SHP77 treated with DMSO at 0.1 percent for 48 hours (cell line): ENCODE data around the gene FCAR.
"Not testable (repeated sequence)": the region's sequence is repeated elsewhere in the genome, so short reads cannot be mapped to it uniquely, and the experiment has no call there.

Source experiments
- DNase-seq: peaks from one replicate; lab custom pipeline; 2025; lab: John Stamatoyannopoulos, UW

The FCAR gene

GRCh38 chr19:54894106-54894505 lies 20.1 kb downstream of the FCAR start:
- DNase-seq: not testable (repeated sequence)

- DNase-seq: no peak
Observed at GRCh38 chr19:54896036-54896435, 22.0 kb downstream of the FCAR start.

- DNase-seq: not testable (repeated sequence)
Observed at GRCh38 chr19:54898685-54899084, 24.6 kb downstream of the FCAR start.

GRCh38 chr19:54899646-54900045 lies 25.6 kb downstream of the FCAR start:
- DNase-seq: not testable (repeated sequence)

- not testable (repeated sequence) for DNase-seq
Observed at GRCh38 chr19:54901153-54901552, 27.1 kb downstream of the FCAR start.

- no peak for DNase-seq
Observed at GRCh38 chr19:54902061-54902460, 28.0 kb downstream of the FCAR start.

GRCh38 chr19:54903303-54903702 lies 29.3 kb downstream of the FCAR start:
- no peak for DNase-seq

GRCh38 chr19:54904261-54904660 lies 30.2 kb downstream of the FCAR start:
- not testable (repeated sequence) for DNase-seq

GRCh38 chr19:54905421-54905802 lies 31.4 kb downstream of the FCAR start:
- no peak for DNase-seq

GRCh38 chr19:54905803-54906511 lies 31.9 kb downstream of the FCAR start, which contains the start of gene NCR1:
Gene NCR1 (plus strand): TSS chr19:54906148. CDS start chr19:54906188, 40 bp downstream.
- no peak for DNase-seq

GRCh38 chr19:54906819-54907218 lies 32.8 kb downstream of the FCAR start:
- no peak for DNase-seq

- not testable (repeated sequence) for DNase-seq
Observed at GRCh38 chr19:54907899-54908298, 33.9 kb downstream of the FCAR start.

- DNase-seq: no peak
Observed at GRCh38 chr19:54916822-54917221, 42.8 kb downstream of the FCAR start.

GRCh38 chr19:54918499-54918898 lies 44.5 kb downstream of the FCAR start:
- DNase-seq: no peak

- DNase-seq: not testable (repeated sequence)
Observed at GRCh38 chr19:54919646-54920563, 45.9 kb downstream of the FCAR start.

- no peak for DNase-seq
Observed at GRCh38 chr19:54921082-54921481, 47.0 kb downstream of the FCAR start.

- DNase-seq: no peak
Observed at GRCh38 chr19:54923276-54923675, 49.2 kb downstream of the FCAR start.

- DNase-seq: no peak
Observed at GRCh38 chr19:54928299-54928698, 54.3 kb downstream of the FCAR start.

- DNase-seq: no peak
Observed at GRCh38 chr19:54937926-54938325, 63.9 kb downstream of the FCAR start.

- DNase-seq: no peak
Observed at GRCh38 chr19:54938906-54939305, 64.9 kb downstream of the FCAR start.

- DNase-seq: not testable (repeated sequence)
Observed at GRCh38 chr19:54939538-54939937, 65.5 kb downstream of the FCAR start.
